Inflammatory macrophage treated with lipopolysaccharide for 1 hour (primary cell): ENCODE results near the gene TBC1D19.

Experiments
- DNase-seq, 2 donors: peaks; one replicate each; pipeline ENCODE4 v3.0.0-alpha.2; 2020 to 2022

The TBC1D19 gene

GRCh38 chr4:26785312-26785711, 201.4 kb downstream of the TBC1D19 start:
- DNase-seq, result no peak

GRCh38 chr4:26785810-26786209, 201.9 kb downstream of the TBC1D19 start:
- DNase-seq, result no peak

- no peak for DNase-seq
These were observed 203.0 kb downstream of the TBC1D19 start for GRCh38 chr4:26786916-26787315.

GRCh38 chr4:26787461-26788340, 203.8 kb downstream of the TBC1D19 start:
- no peak for DNase-seq

- DNase-seq, result no peak
These were observed 204.5 kb downstream of the TBC1D19 start for GRCh38 chr4:26788341-26788733.

- DNase-seq, result no peak
These were observed 205.3 kb downstream of the TBC1D19 start for GRCh38 chr4:26789208-26789607.

- no peak for DNase-seq
These were observed 207.5 kb downstream of the TBC1D19 start for GRCh38 chr4:26791346-26791745.

- DNase-seq, result no peak
These were observed 208.8 kb downstream of the TBC1D19 start for GRCh38 chr4:26792639-26793038.

GRCh38 chr4:26793735-26794134, 209.9 kb downstream of the TBC1D19 start:
- no peak for DNase-seq

- DNase-seq, result no peak
These were observed 212.2 kb downstream of the TBC1D19 start for GRCh38 chr4:26796081-26796480.

GRCh38 chr4:26802790-26803189, 218.9 kb downstream of the TBC1D19 start:
- DNase-seq, result no peak

GRCh38 chr4:26803211-26803861, 219.5 kb downstream of the TBC1D19 start:
- DNase-seq, result no peak

- DNase-seq, result no peak
These were observed 220.6 kb downstream of the TBC1D19 start for GRCh38 chr4:26804451-26804850.

GRCh38 chr4:26804925-26805324, 221.0 kb downstream of the TBC1D19 start:
- DNase-seq, result no peak
